HL-60 (cell line): ENCODE measurements around the gene DNAH2.

Experiments
- DNase-seq, 2 experiments: peaks; one replicate each; pipeline ENCODE4 v3.0.0-alpha.2; 2010 to 2020; ENCODE audit warnings: low read depth in 1 of 2, low spot score in 1 of 2
- H3K27ac ChIP-seq: fragments of 250-450 bp; sonication (Bioruptor Pico); replicated peaks from 2 replicates; pipeline ENCODE4 v1.5.1; 2020; ENCODE audit warnings: mild to moderate bottlenecking, moderate library complexity
- H3K27me3 ChIP-seq: fragments of 250-450 bp; sonication (Bioruptor Pico); 2 replicates; pipeline ENCODE4 v1.5.1; 2021; ENCODE audit warnings: mild to moderate bottlenecking, moderate library complexity; ENCODE audit not compliant: insufficient read depth, poor library complexity, severe bottlenecking
- H3K4me3 ChIP-seq: replicated peaks from 2 replicates; pipeline ENCODE4 v1.5.1; 2011; ENCODE audit warnings: mild to moderate bottlenecking, control low read depth, low read length; ENCODE audit not compliant: insufficient read depth
- CTCF ChIP-seq: IDR thresholded peaks from one replicate; pipeline ENCODE4 v1.5.1; 2011; ENCODE audit warnings: low read length, control low read depth, inconsistent platforms; ENCODE audit not compliant: insufficient read depth
- GABPA ChIP-seq: IDR thresholded peaks from 2 replicates; pipeline ENCODE4 v1.6.1; 2012; ENCODE audit warnings: low read depth
- POLR2AphosphoS5 ChIP-seq: IDR thresholded peaks from 2 replicates; pipeline ENCODE4 v1.6.1; 2012; ENCODE audit warnings: low read depth
- REST ChIP-seq: IDR thresholded peaks from 2 replicates; pipeline ENCODE4 v1.6.1; 2012; ENCODE audit warnings: low read depth; ENCODE audit not compliant: insufficient replicate concordance
- SPI1 ChIP-seq: IDR thresholded peaks from 2 replicates; pipeline ENCODE4 v1.6.1; 2012; ENCODE audit warnings: low read depth, mild to moderate bottlenecking, borderline replicate concordance

DNAH2 gene

GRCh38 chr17:7882629-7883028 is 165.1 kb downstream of the DNAH2 start:
- Histone ChIP-seq H3K27me3 (no peaks in the 10 kb centered on the region), H3K4me3 (no peak overlapping the region), H3K27ac (no peak overlapping the region)
- TF ChIP-seq POLR2AphosphoS5, result no peak
- no peak for TF ChIP-seq SPI1
- TF ChIP-seq CTCF, result no peak
- TF ChIP-seq GABPA, result no peak
- TF ChIP-seq REST, result no peak
- DNase-seq, result no peak
